HEK293 (cell line): Measurements from ENCODE around the gene CLEC16A.

ENCODE experiments used
- CTCF ChIP-seq: fragments of 450-650 bp; formaldehyde crosslinking; IDR thresholded peaks from 2 replicates; pipeline ENCODE4 v1.5.1; 2016; ENCODE audit warnings: missing biosample characterization, missing genetic modification characterization
- KLF16 ChIP-seq: fragments of 450-650 bp; formaldehyde crosslinking; IDR thresholded peaks from 2 replicates; pipeline ENCODE4 v1.5.1; 2017; ENCODE audit warnings: missing biosample characterization, missing genetic modification characterization
- PRDM1 ChIP-seq: fragments of 450-650 bp; formaldehyde crosslinking; IDR thresholded peaks from 2 replicates; pipeline ENCODE4; 2016; ENCODE audit warnings: missing biosample characterization, missing genetic modification characterization
- ZBTB21 ChIP-seq: fragments of 450-650 bp; formaldehyde crosslinking; IDR thresholded peaks from 2 replicates; pipeline ENCODE4 v1.5.1; 2017; ENCODE audit warnings: missing biosample characterization, missing genetic modification characterization
- ZNF121 ChIP-seq: fragments of 450-650 bp; formaldehyde crosslinking; IDR thresholded peaks from 2 replicates; pipeline ENCODE4 v1.5.1; 2016; ENCODE audit warnings: missing biosample characterization, missing genetic modification characterization
- ZNF24 ChIP-seq: fragments of 450-650 bp; formaldehyde crosslinking; IDR thresholded peaks from 2 replicates; pipeline ENCODE4 v1.5.1; 2016; ENCODE audit warnings: missing biosample characterization, missing genetic modification characterization
- ZNF510 ChIP-seq: fragments of 450-650 bp; formaldehyde crosslinking; IDR thresholded peaks from 2 replicates; pipeline ENCODE4 v1.5.1; 2018; ENCODE audit warnings: mild to moderate bottlenecking, missing genetic modification characterization, missing biosample characterization; ENCODE audit not compliant: insufficient replicate concordance
- ZNF571 ChIP-seq: fragments of 450-650 bp; formaldehyde crosslinking; IDR thresholded peaks from 2 replicates; pipeline ENCODE4 v1.5.0; 2017; ENCODE audit warnings: missing biosample characterization, missing genetic modification characterization
- ZNF585B ChIP-seq: fragments of 450-650 bp; formaldehyde crosslinking; IDR thresholded peaks from 2 replicates; pipeline ENCODE4 v1.5.1; 2016; ENCODE audit warnings: missing biosample characterization, missing genetic modification characterization
- ZNF629 ChIP-seq: fragments of 450-650 bp; formaldehyde crosslinking; IDR thresholded peaks from 2 replicates; pipeline ENCODE4 v1.5.1; 2017; ENCODE audit warnings: missing biosample characterization, missing genetic modification characterization
- ZNF639 ChIP-seq: fragments of 450-650 bp; formaldehyde crosslinking; IDR thresholded peaks from 2 replicates; pipeline ENCODE4 v1.5.1; 2016; ENCODE audit warnings: missing biosample characterization, missing genetic modification characterization

- no peak for TF ChIP-seq ZNF629 (tag by site-specific recombination)
- TF ChIP-seq CTCF (tag by site-specific recombination) = no peak
- TF ChIP-seq ZBTB21 (tag by site-specific recombination) = no peak
- no peak for TF ChIP-seq ZNF121
- TF ChIP-seq KLF16 (tag by site-specific recombination) = no peak
- no peak for TF ChIP-seq ZNF571 (tag by site-specific recombination)
- no peak for TF ChIP-seq ZNF24
- TF ChIP-seq ZNF639 (tag by site-specific recombination) = no peak
- no peak for TF ChIP-seq ZNF585B (tag by site-specific recombination)
- no peak for TF ChIP-seq PRDM1 (tag by site-specific recombination)
- no peak for TF ChIP-seq ZNF510 (tag by site-specific recombination)
Measured at GRCh38 chr16:11213799-11214198, 269.4 kb downstream of the CLEC16A start.
